Loucy (cell line): ENCODE results near the gene TRABD2B.

Experiments
- CTCF ChIP-seq: fragments of 200-600 bp; sonication (generic); conservative IDR thresholded peaks from 2 replicates; pipeline ENCODE4 v1.5.1; 2014; ENCODE audit warnings: mild to moderate bottlenecking, antibody characterized with exemption, low read length
- EZH2phosphoT487 ChIP-seq: fragments of 200-600 bp; IDR thresholded peaks from 2 replicates; pipeline ENCODE4 v1.6.1; 2018; ENCODE audit warnings: antibody characterized with exemption, mild to moderate bottlenecking, moderate library complexity, borderline replicate concordance

DNA sequence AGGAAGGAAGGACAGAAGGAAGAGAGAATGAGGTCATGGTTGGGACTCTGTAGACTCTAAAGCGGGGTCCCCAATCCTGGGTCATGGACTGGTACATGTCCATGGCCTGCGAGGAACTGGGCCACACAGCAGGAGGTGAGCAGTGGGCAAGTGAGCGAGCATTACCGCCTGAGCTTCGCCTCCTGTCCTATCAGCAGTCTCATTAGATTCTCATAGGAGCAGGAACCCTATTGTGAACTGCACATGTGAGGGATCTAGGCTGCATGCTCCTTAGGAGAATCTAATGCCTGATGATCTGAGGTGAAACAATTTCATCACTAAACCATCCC lies 128.9 kb downstream of the TRABD2B start:
- TF ChIP-seq CTCF (no peak), EZH2phosphoT487 (no peak)
